Measurements from ENCODE around the gene GNB2. TPM values are rescaled to one million over a fixed set of nuclear protein-coding genes. Genes with fewer than 3 reads are reported as not detected.
"Not testable (repeated sequence)": the region's sequence is repeated elsewhere in the genome, so short reads cannot be mapped to it uniquely, and the experiment has no call there.

The GNB2 gene
- total RNA-seq, 2 donors from 2014 or later: 345 to 348 TPM

- ATAC-seq: no peak
- peak overlapping the region; percentile 98 for H3K4me3 Mint-ChIP-seq
- DNase-seq (ENCODE audit: low spot score): no peak
- H3K27ac Mint-ChIP-seq: peak overlapping the region; percentile 91 to 96
- H3K36me3 Mint-ChIP-seq: no peaks in the 10 kb centered on the region
- no peaks in the 10 kb centered on the region for H3K9me3 Mint-ChIP-seq
- no peaks in the 10 kb centered on the region for H3K27me3 Mint-ChIP-seq
- peaks cover 12 to 16% of the 10 kb centered on the region in 2 donors for H3K4me1 Mint-ChIP-seq (ENCODE audit: low read depth in 2 of 2)
Observed at GRCh38 chr7:100706672-100707311, 33.3 kb downstream of the GNB2 start.

- no peaks in the 10 kb centered on the region for H3K9me3 Mint-ChIP-seq
- H3K36me3 Mint-ChIP-seq: no peaks in the 10 kb centered on the region
- no peaks in the 10 kb centered on the region for H3K27me3 Mint-ChIP-seq
- H3K27ac Mint-ChIP-seq: no peak overlapping the region
- ATAC-seq (no peak), DNase-seq (ENCODE audit: low spot score) (no peak)
- H3K4me1 Mint-ChIP-seq (ENCODE audit: low read depth in 2 of 2): peaks cover 12 to 16% of the 10 kb centered on the region in 2 donors
- no peak overlapping the region for H3K4me3 Mint-ChIP-seq
Observed at GRCh38 chr7:100708395-100708794, 34.9 kb downstream of the GNB2 start.

- DNase-seq (ENCODE audit: low spot score) (no peak), ATAC-seq (no peak)
- no peak overlapping the region for H3K4me3 Mint-ChIP-seq
- H3K27me3 Mint-ChIP-seq: peaks cover 3 to 4% of the 10 kb centered on the region in 2 donors
- peaks cover 12 to 16% of the 10 kb centered on the region in 2 donors for H3K4me1 Mint-ChIP-seq (ENCODE audit: low read depth in 2 of 2)
- no peak overlapping the region for H3K27ac Mint-ChIP-seq
- H3K36me3 Mint-ChIP-seq: no peaks in the 10 kb centered on the region
- no peaks in the 10 kb centered on the region for H3K9me3 Mint-ChIP-seq
Observed at GRCh38 chr7:100710452-100710851, 36.9 kb downstream of the GNB2 start.

- Mint-ChIP-seq H3K27me3 (peaks cover 3 to 6% of the 10 kb centered on the region in 2 donors), H3K4me3 (no peak overlapping the region), H3K36me3 (no peaks in the 10 kb centered on the region), H3K9me3 (no peaks in the 10 kb centered on the region), H3K27ac (no peak overlapping the region), H3K4me1 (ENCODE audit: low read depth in 2 of 2) (peaks cover 9 to 12% of the 10 kb centered on the region in 2 donors)
- no peak for ATAC-seq
- no peak for DNase-seq (ENCODE audit: low spot score)
Observed at GRCh38 chr7:100711369-100711768, 37.8 kb downstream of the GNB2 start.

GRCh38 chr7:100714725-100715124, 41.2 kb downstream of the GNB2 start:
- H3K27me3 Mint-ChIP-seq: peaks cover 14 to 28% of the 10 kb centered on the region in 2 donors
- DNase-seq (ENCODE audit: low spot score): no peak
- H3K36me3 Mint-ChIP-seq: peaks cover 16% of the 10 kb centered on the region
- no peaks in the 10 kb centered on the region for H3K9me3 Mint-ChIP-seq
- H3K4me3 Mint-ChIP-seq: no peak overlapping the region
- no peak overlapping the region for H3K27ac Mint-ChIP-seq
- H3K4me1 Mint-ChIP-seq (ENCODE audit: low read depth in 2 of 2): peaks cover 0 to 3% of the 10 kb centered on the region in 2 donors
- ATAC-seq: no peak

- not testable (repeated sequence) for H3K4me1 Mint-ChIP-seq (ENCODE audit: low read depth in 2 of 2); H3K9me3 Mint-ChIP-seq; H3K4me3 Mint-ChIP-seq; ATAC-seq; DNase-seq (ENCODE audit: low spot score); H3K27ac Mint-ChIP-seq
- peaks cover 23 to 31% of the 10 kb centered on the region in 2 donors for H3K27me3 Mint-ChIP-seq
- peaks cover 16% of the 10 kb centered on the region for H3K36me3 Mint-ChIP-seq
Observed at GRCh38 chr7:100717073-100717472, 43.5 kb downstream of the GNB2 start.

GRCh38 chr7:100719523-100720278, 46.2 kb downstream of the GNB2 start:
- ATAC-seq (no peak), DNase-seq (ENCODE audit: low spot score) (no peak)
- Mint-ChIP-seq H3K4me3 (no peak overlapping the region), H3K36me3 (peaks cover 16% of the 10 kb centered on the region), H3K27ac (no peak overlapping the region), H3K9me3 (no peaks in the 10 kb centered on the region), H3K27me3 (peaks cover 30 to 31% of the 10 kb centered on the region in 2 donors), H3K4me1 (ENCODE audit: low read depth in 2 of 2) (no peaks in the 10 kb centered on the region)

GRCh38 chr7:100720279-100720670, 46.7 kb downstream of the GNB2 start, which contains the start of gene EPO:
EPO (plus strand) TSS chr7:100720468; CDS start chr7:100720981, 513 bp downstream.
- no peak within 1 kb of the TSS for H3K4me3 Mint-ChIP-seq
- DNase-seq (ENCODE audit: low spot score): no peak
- peaks cover 16% of the 10 kb centered on the region for H3K36me3 Mint-ChIP-seq
- peaks cover 29% of the 10 kb centered on the region in 2 donors for H3K27me3 Mint-ChIP-seq
- H3K27ac Mint-ChIP-seq: no peak within 1 kb of the TSS
- H3K4me1 Mint-ChIP-seq (ENCODE audit: low read depth in 2 of 2): no peaks in the 10 kb centered on the region
- no peaks in the 10 kb centered on the region for H3K9me3 Mint-ChIP-seq
- peak in 1 of 2 donors; percentile 5 for ATAC-seq

GRCh38 chr7:100720671-100721504, 47.3 kb downstream of the GNB2 start:
- no peak overlapping the region for H3K27ac Mint-ChIP-seq
- H3K4me3 Mint-ChIP-seq: no peak overlapping the region
- peaks cover 26 to 27% of the 10 kb centered on the region in 2 donors for H3K27me3 Mint-ChIP-seq
- H3K9me3 Mint-ChIP-seq: no peaks in the 10 kb centered on the region
- H3K4me1 Mint-ChIP-seq (ENCODE audit: low read depth in 2 of 2): no peaks in the 10 kb centered on the region
- H3K36me3 Mint-ChIP-seq: peaks cover 16% of the 10 kb centered on the region
- no peak for DNase-seq (ENCODE audit: low spot score)
- ATAC-seq: peak in 1 of 2 donors; percentile 8

GRCh38 chr7:100721505-100721812, 47.9 kb downstream of the GNB2 start:
- Mint-ChIP-seq H3K27me3 (peaks cover 26 to 27% of the 10 kb centered on the region in 2 donors), H3K27ac (no peak overlapping the region), H3K4me1 (ENCODE audit: low read depth in 2 of 2) (no peaks in the 10 kb centered on the region), H3K36me3 (peaks cover 16% of the 10 kb centered on the region), H3K9me3 (no peaks in the 10 kb centered on the region), H3K4me3 (no peak overlapping the region)
- DNase-seq (ENCODE audit: low spot score) (no peak), ATAC-seq (no peak)

GRCh38 chr7:100722480-100723212, 49.1 kb downstream of the GNB2 start:
- no peaks in the 10 kb centered on the region for H3K9me3 Mint-ChIP-seq
- no peak for DNase-seq (ENCODE audit: low spot score)
- peaks cover 16% of the 10 kb centered on the region for H3K36me3 Mint-ChIP-seq
- no peak overlapping the region for H3K27ac Mint-ChIP-seq
- peaks cover 23 to 30% of the 10 kb centered on the region in 2 donors for H3K27me3 Mint-ChIP-seq
- no peak overlapping the region for H3K4me3 Mint-ChIP-seq
- no peak for ATAC-seq
- H3K4me1 Mint-ChIP-seq (ENCODE audit: low read depth in 2 of 2): no peaks in the 10 kb centered on the region

- DNase-seq (ENCODE audit: low spot score): no peak
Observed at GRCh38 chr7:100723732-100724275, 50.3 kb downstream of the GNB2 start.

GRCh38 chr7:100724364-100724763, 50.8 kb downstream of the GNB2 start:
- not testable (repeated sequence) for H3K9me3 Mint-ChIP-seq; H3K27ac Mint-ChIP-seq; H3K36me3 Mint-ChIP-seq; DNase-seq (ENCODE audit: low spot score); H3K4me3 Mint-ChIP-seq; ATAC-seq; H3K4me1 Mint-ChIP-seq (ENCODE audit: low read depth in 2 of 2)
- H3K27me3 Mint-ChIP-seq: peaks cover 7 to 23% of the 10 kb centered on the region in 2 donors

More at GRCh38 chr7:100723732-100724275, 50.3 kb downstream of the GNB2 start:
- Mint-ChIP-seq H3K36me3 (peaks cover 5% of the 10 kb centered on the region), H3K4me1 (ENCODE audit: low read depth in 2 of 2) (no peaks in the 10 kb centered on the region), H3K27me3 (peaks cover 13 to 26% of the 10 kb centered on the region in 2 donors), H3K9me3 (no peaks in the 10 kb centered on the region), H3K4me3 (no peak overlapping the region), H3K27ac (no peak overlapping the region)
- ATAC-seq: no peak

All from natural killer cell treated with Interleukin-12 subunit alpha and Interleukin-12 subunit beta and Interleukin-15 and Interleukin-18, amount 100 ng/mL, for 72 hours (primary cell).